ENCODE measurements around the gene CADM3. TPM values are rescaled to one million over a fixed set of nuclear protein-coding genes. Genes with fewer than 3 reads are reported as not detected.

CADM3 gene
- total and polyA plus RNA-seq, 2 of the 8 experiments (the other 6 are each of a cell fraction or from before 2014, with no cell fraction given), result 8.3 to 8.5 TPM

DNA sequence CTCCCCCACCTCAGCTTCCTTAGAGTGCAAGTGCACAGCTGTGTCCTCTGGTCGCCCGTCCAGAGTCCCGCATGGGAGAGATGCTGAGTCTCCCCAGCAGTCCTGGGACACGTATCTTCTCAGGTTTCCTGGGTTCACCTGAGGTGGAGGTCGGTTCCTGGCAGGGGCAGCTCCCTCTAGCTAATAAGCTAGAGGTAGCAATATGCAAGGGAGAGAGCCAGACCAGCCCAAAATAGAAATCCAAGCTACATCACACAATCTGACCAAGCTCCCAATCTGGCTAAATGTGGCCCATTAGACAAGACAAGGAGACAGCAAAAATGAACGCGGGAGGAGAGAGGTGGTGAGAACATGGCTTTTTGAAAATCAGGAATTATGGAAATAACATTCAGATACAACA, 30.9 kb upstream of the CADM3 start:
- Histone ChIP-seq H4K20me1 (replicated peaks in 1 of 2; ENCODE audit: control insufficient read depth in 1 of 2, insufficient read depth in 2 of 2, low read length in 2 of 2) (peaks cover 0 to 2% of the 10 kb centered on the region in 2 experiments), H2BK5ac (ENCODE audit: low read depth, low read length) (no peak overlapping the region), H3K4ac (replicated peaks; ENCODE audit: insufficient read length, low read depth, low read length) (no peak overlapping the region), H2AK5ac (ENCODE audit: low read depth, low read length) (no peak overlapping the region), H3K23me2 (ENCODE audit: low read depth, low read length) (no peaks in the 10 kb centered on the region), H4K91ac (replicated peaks; ENCODE audit: insufficient read length, low read length) (no peak overlapping the region), H2AFZ (ENCODE audit: low read length) (no peak overlapping the region), H3K27me3 (replicated peaks in 1 of 4; ENCODE audit: control insufficient read depth in 3 of 4, extremely low read depth in 1 of 4, insufficient read depth in 3 of 4, low read length in 3 of 4) (no peaks in the 10 kb centered on the region), H2BK15ac (ENCODE audit: low read length) (no peak overlapping the region), H3K27ac (ENCODE audit: low read depth, low read length) (no peak overlapping the region), H3K36me3 (ENCODE audit: control insufficient read depth in 2 of 4, insufficient read depth in 4 of 4, low read length in 3 of 4) (no peaks in the 10 kb centered on the region), H3K23ac (ENCODE audit: insufficient read length) (no peak overlapping the region), H3K4me2 (ENCODE audit: insufficient read depth in 1 of 2, low read depth in 2 of 2, low read length in 2 of 2) (no peak overlapping the region), H3K9ac (replicated peaks in 1 of 4; ENCODE audit: extremely low read depth in 1 of 4, low read depth in 3 of 4, low read length in 3 of 4) (no peak overlapping the region; a peak in 1 of 7 replicates), H4K5ac (ENCODE audit: insufficient read length, low read depth, low read length) (no peak overlapping the region), H3K14ac (ENCODE audit: insufficient read length) (no peak overlapping the region), H3K4me1 (replicated peaks in 1 of 4; ENCODE audit: control insufficient read depth in 3 of 4, insufficient read depth in 4 of 4, low read length in 3 of 4) (peaks cover 6 to 12% (median 7%) of the 10 kb centered on the region in 4 experiments), H3K18ac (ENCODE audit: extremely low read depth, low read length) (no peak overlapping the region), H3K56ac (replicated peaks; ENCODE audit: insufficient read length, low read depth, low read length) (no peak overlapping the region), H3K79me1 (ENCODE audit: low read depth, low read length) (no peaks in the 10 kb centered on the region), H2BK20ac (ENCODE audit: low read length) (no peak overlapping the region), H2BK120ac (replicated peaks; ENCODE audit: low read depth, low read length) (no peak overlapping the region), H3K9me3 (ENCODE audit: insufficient read depth in 2 of 2, low read depth in 1 of 2, low read length in 1 of 2) (no peaks in the 10 kb centered on the region), H3K79me2 (ENCODE audit: control insufficient read depth in 1 of 2, insufficient read depth in 2 of 2, low read length in 2 of 2) (no peaks in the 10 kb centered on the region), H2BK12ac (ENCODE audit: low read depth, low read length) (no peak overlapping the region), H3K4me3 (ENCODE audit: extremely low read depth in 1 of 4, insufficient read depth in 2 of 4, low read depth in 3 of 4, low read length in 4 of 4) (no peak overlapping the region), H4K8ac (ENCODE audit: extremely low read depth, insufficient read depth, low read length) (no peak overlapping the region)
- POLR2A ChIA-PET (ENCODE audit: partially characterized antibody), result no interaction called here
- 79% methylated on average over 7 of the region's 7 CpGs; no CpG with 5 or more reads in 1 of the 2 experiments for WGBS, 2 experiments (ENCODE audit: extremely low coverage in 1 of 2, insufficient coverage in 1 of 2, insufficient read length in 1 of 2, insufficient replicate concordance in 2 of 2, low coverage in 1 of 2, low lambda C conversion rate in 2 of 2, missing lambda C conversion rate in 1 of 2)
- TF ChIP-seq NRF1 (IDR thresholded peaks at IDR 0.05; ENCODE audit: low read depth, low read length) (no peak), HDAC6 (IDR thresholded peaks at IDR 0.05; ENCODE audit: low read depth, low read length) (no peak), ZNF274 (IDR thresholded peaks at IDR 0.05; ENCODE audit: borderline replicate concordance, extremely low read depth, low read length) (no peak), MAFK (IDR thresholded peaks at IDR 0.05; ENCODE audit: low read depth, low read length) (no peak), CHD1 (IDR thresholded peaks at IDR 0.05; ENCODE audit: low read depth, low read length) (no peak), KDM1A (IDR thresholded peaks at IDR 0.05; ENCODE audit: borderline replicate concordance, low read length) (no peak), ASH2L (IDR thresholded peaks at IDR 0.05; ENCODE audit: low read length) (no peak)
- TF ChIP-seq, protein P1, sequence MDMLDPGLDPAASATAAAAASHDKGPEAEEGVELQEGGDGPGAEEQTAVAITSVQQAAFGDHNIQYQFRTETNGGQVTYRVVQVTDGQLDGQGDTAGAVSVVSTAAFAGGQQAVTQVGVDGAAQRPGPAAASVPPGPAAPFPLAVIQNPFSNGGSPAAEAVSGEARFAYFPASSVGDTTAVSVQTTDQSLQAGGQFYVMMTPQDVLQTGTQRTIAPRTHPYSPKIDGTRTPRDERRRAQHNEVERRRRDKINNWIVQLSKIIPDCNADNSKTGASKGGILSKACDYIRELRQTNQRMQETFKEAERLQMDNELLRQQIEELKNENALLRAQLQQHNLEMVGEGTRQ (IDR thresholded peaks at IDR 0.05; ENCODE audit: low read length), result no peak
- CTCF ChIA-PET (ENCODE audit: partially characterized antibody), result interaction anchor here (0.8 to 30.1 kb wide), 8 partner anchors 8 to 657 kb away, joined by 3 to 660 read pairs (median 4); partner anchors contain the start of gene ACKR1
- no peak for DNase-seq (ENCODE audit: low read depth in 1 of 2, low spot score in 2 of 2)
- FAIRE-seq, result no peak

All from H1 (cell line).